Brain microvascular endothelial cell (primary cell): ENCODE data around the gene CNNM2.

Source experiments
- DNase-seq: peaks from one replicate; pipeline ENCODE4 v3.0.0-alpha.2; 2020
- H3K27ac ChIP-seq: fragments of 250-450 bp; sonication (Bioruptor Pico); 2 replicates; pipeline ENCODE4 v1.5.1; 2020; ENCODE audit warnings: mild to moderate bottlenecking, moderate library complexity
- H3K27me3 ChIP-seq: fragments of 250-450 bp; sonication (Bioruptor Pico); replicated peaks from 2 replicates; pipeline ENCODE4 v1.5.1; 2020; ENCODE audit warnings: mild to moderate bottlenecking
- H3K36me3 ChIP-seq: fragments of 250-450 bp; sonication (Bioruptor Pico); replicated peaks from 2 replicates; pipeline ENCODE4 v1.5.1; 2020; ENCODE audit warnings: mild to moderate bottlenecking
- H3K4me3 ChIP-seq: 2 replicates; pipeline ENCODE4 v1.5.1; 2011; ENCODE audit warnings: low read depth, mild to moderate bottlenecking, control low read depth, low read length, moderate library complexity
- CTCF ChIP-seq: IDR thresholded peaks from 2 replicates; pipeline ENCODE4 v1.5.1; 2011; ENCODE audit warnings: low read depth, mild to moderate bottlenecking, moderate library complexity, low read length, control low read depth, inconsistent platforms; ENCODE audit errors: missing control alignments
- in situ Hi-C: cut with HindIII; loops from 2 replicates; pipeline ENCODE4 v1.10.0; 2017; ENCODE audit warnings: low sequenced_read_pairs, low pct_ligation_motif_present

CNNM2 gene

GRCh38 chr10:102918817-102919245 is 737 bp downstream of the CNNM2 start:
- Histone ChIP-seq H3K36me3 (no peaks in the 10 kb centered on the region), H3K27ac (no peak overlapping the region), H3K4me3 (peak overlapping the region; percentile 91), H3K27me3 (no peaks in the 10 kb centered on the region)
- no peak for DNase-seq
- TF ChIP-seq CTCF, result no peak
- in situ Hi-C loops, result loop anchor here (25.0 kb wide), 1 partner anchor 182 kb away; the partner anchor contains the start of gene WBP1L

GRCh38 chr10:102919246-102919959 is 1.3 kb downstream of the CNNM2 start:
- in situ Hi-C loops, result loop anchor here (25.0 kb wide), 1 partner anchor 182 kb away; the partner anchor contains the start of gene WBP1L
- H3K4me3 ChIP-seq, result peak overlapping the region; percentile 91
- no peak for DNase-seq
- no peak overlapping the region for H3K27ac ChIP-seq
- TF ChIP-seq CTCF, result no peak
- H3K27me3 ChIP-seq, result no peaks in the 10 kb centered on the region
- H3K36me3 ChIP-seq, result no peaks in the 10 kb centered on the region

- H3K27ac ChIP-seq, result no peak overlapping the region
- TF ChIP-seq CTCF, result no peak
- DNase-seq, result no peak
- no peaks in the 10 kb centered on the region for H3K27me3 ChIP-seq
- H3K36me3 ChIP-seq, result no peaks in the 10 kb centered on the region
- in situ Hi-C loops, result loop anchor here (25.0 kb wide), 1 partner anchor 183 kb away; the partner anchor contains the start of gene WBP1L
- H3K4me3 ChIP-seq, result peak overlapping the region; percentile 91
These were observed 2.1 kb downstream of the CNNM2 start for GRCh38 chr10:102919992-102920739.

- in situ Hi-C loops, result loop anchor here (25.0 kb wide), 1 partner anchor 186 kb away; the partner anchor contains the start of gene WBP1L
- no peak for TF ChIP-seq CTCF
These were observed 5.5 kb downstream of the CNNM2 start for GRCh38 chr10:102923601-102924000.

GRCh38 chr10:102926842-102927241 is 8.7 kb downstream of the CNNM2 start:
- no peak for DNase-seq
- in situ Hi-C loops, result no loop called here
- no peak for TF ChIP-seq CTCF
- Histone ChIP-seq H3K27ac (no peak overlapping the region), H3K4me3 (no peak overlapping the region), H3K27me3 (no peaks in the 10 kb centered on the region), H3K36me3 (no peaks in the 10 kb centered on the region)

More at GRCh38 chr10:102923601-102924000, 5.5 kb downstream of the CNNM2 start:
- H3K27ac ChIP-seq, result no peak overlapping the region
- H3K27me3 ChIP-seq, result no peaks in the 10 kb centered on the region
- no peaks in the 10 kb centered on the region for H3K36me3 ChIP-seq
- DNase-seq, result no peak
- H3K4me3 ChIP-seq, result no peak overlapping the region
